Measurements from ENCODE around the gene TROAP. TPM values are rescaled to one million over a fixed set of nuclear protein-coding genes. Genes with fewer than 3 reads are reported as not detected.

The TROAP gene
- total and polyA plus RNA-seq, 8 donors, result 0.08 to 1.3 (median 0.46) TPM; not detected in 1

DNA sequence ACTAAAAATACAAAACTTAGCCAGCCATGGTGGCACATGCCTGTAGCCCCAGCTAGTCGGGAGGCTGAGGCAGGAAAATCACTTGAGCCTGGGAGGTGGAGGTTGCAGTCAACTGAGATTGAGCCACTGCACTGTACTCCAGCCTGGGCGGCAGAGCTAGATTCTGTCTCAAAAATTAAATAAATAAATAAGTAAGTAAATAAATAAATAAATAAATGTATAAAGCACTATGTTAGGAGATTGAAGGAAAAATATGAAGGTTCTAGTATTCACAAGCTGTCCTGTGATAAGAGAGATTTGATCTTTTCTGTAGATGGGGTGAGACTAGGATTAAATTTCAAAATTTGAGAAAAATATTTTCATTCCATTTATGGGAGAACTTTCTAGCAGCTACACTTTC is 29.3 kb downstream of the TROAP start:
- WGBS, 2 donors, result 72 to 92% methylated on average over 2 of the region's 2 CpGs
- Histone ChIP-seq H3K27me3 (no peaks in the 10 kb centered on the region), H3K36me3 (no peaks in the 10 kb centered on the region), H3K4me1 (peaks cover 10 to 14% (median 11%) of the 10 kb centered on the region in 3 donors), H3K9me3 (no peaks in the 10 kb centered on the region), H3K27ac (no peak overlapping the region), H3K4me3 (no peak overlapping the region)
- intact Hi-C loops (cut with DNase I), result loop anchor here in 1 of 3 donors (10.0 kb wide), 1 partner anchor 222 kb away; no protein-coding TSS in a partner anchor
- ATAC-seq (no peak), DNase-seq (no peak), FAIRE-seq (no peak)
- TF ChIP-seq CTCF (IDR thresholded peaks at IDR 0.05), result no peak

DNA sequence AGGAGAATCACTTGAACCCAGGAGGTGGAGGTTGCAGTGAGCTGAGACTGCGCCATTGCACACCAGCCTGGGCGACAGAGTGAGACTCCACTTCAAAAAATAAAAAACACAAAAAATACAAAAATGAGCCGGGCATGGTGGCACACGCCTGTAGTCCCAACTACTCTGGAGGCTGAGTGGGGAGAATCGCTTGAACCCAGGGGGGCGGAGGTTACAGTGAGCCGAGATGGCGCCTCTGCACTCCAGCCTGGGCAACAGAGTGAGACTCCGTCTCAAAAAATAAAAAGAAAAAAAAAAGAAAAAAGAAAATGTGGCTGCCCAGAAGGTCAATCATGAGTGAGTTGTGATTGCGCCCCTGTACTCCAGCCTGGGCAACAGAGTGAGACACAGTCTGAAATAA is 32.9 kb downstream of the TROAP start:
- DNase-seq (peak in 1 of 6 donors; percentile 4), ATAC-seq (no peak), FAIRE-seq (no peak)
- Histone ChIP-seq H3K27me3 (no peaks in the 10 kb centered on the region), H3K4me1 (no peaks in the 10 kb centered on the region), H3K27ac (no peak overlapping the region), H3K36me3 (no peaks in the 10 kb centered on the region), H3K9me3 (no peaks in the 10 kb centered on the region), H3K4me3 (no peak overlapping the region)
- no peak for TF ChIP-seq CTCF (IDR thresholded peaks at IDR 0.05)
- WGBS, 2 donors, result 92 to 96% methylated on average over 10 of the region's 10 CpGs
- intact Hi-C loops (cut with DNase I), result loop anchor here in 2 of 3 donors (5.0 to 10.0 kb wide), 2 partner anchors 156 to 219 kb away; no protein-coding TSS in a partner anchor

GRCh38 chr12:49357103-49357678 is 34.1 kb downstream of the TROAP start:
- peak in 2 of 4 donors; percentile 17 to 37 for TF ChIP-seq CTCF (IDR thresholded peaks at IDR 0.05)
- peak in 1 of 6 donors; percentile 2 for DNase-seq
- intact Hi-C loops (cut with DNase I), result loop anchor here in 2 of 3 donors (5.0 to 10.0 kb wide), 2 partner anchors 155 to 218 kb away; no protein-coding TSS in a partner anchor
- 3 to 9% methylated on average over 3 of the region's 3 CpGs for WGBS, 2 donors
- ATAC-seq, result peak in 1 of 4 donors; percentile 31
- no peaks in the 10 kb centered on the region for H3K36me3 ChIP-seq
- no peak for FAIRE-seq
- no peak overlapping the region for H3K4me3 ChIP-seq
- no peaks in the 10 kb centered on the region for H3K4me1 ChIP-seq
- no peak overlapping the region for H3K27ac ChIP-seq
- H3K9me3 ChIP-seq, result no peaks in the 10 kb centered on the region
- no peaks in the 10 kb centered on the region for H3K27me3 ChIP-seq

GRCh38 chr12:49358483-49359141 is 35.6 kb downstream of the TROAP start:
- WGBS, 2 donors, result 11 to 15% methylated on average over 7 of the region's 7 CpGs
- no peak overlapping the region for H3K27ac ChIP-seq
- FAIRE-seq, result no peak
- ATAC-seq, result peak; percentile 73 to 97 (median 95)
- H3K27me3 ChIP-seq, result no peaks in the 10 kb centered on the region
- no peaks in the 10 kb centered on the region for H3K4me1 ChIP-seq
- intact Hi-C loops (cut with DNase I), result loop anchor here in 2 of 3 donors (5.0 to 10.0 kb wide), 2 partner anchors 154 to 216 kb away; no protein-coding TSS in a partner anchor
- TF ChIP-seq CTCF (IDR thresholded peaks at IDR 0.05), result peak; percentile 35 to 71 (median 43)
- H3K36me3 ChIP-seq, result no peaks in the 10 kb centered on the region
- no peak overlapping the region for H3K4me3 ChIP-seq
- no peaks in the 10 kb centered on the region for H3K9me3 ChIP-seq
- DNase-seq, result peak in 2 of 6 donors; percentile 34 to 58
